Stomach (tissue), 9 donors: ENCODE results near the gene FAM229A. TPM values are rescaled to one million over a fixed set of nuclear protein-coding genes. Genes with fewer than 3 reads are reported as not detected.

Experiments used
- DNase-seq, 2 donors: peaks; one replicate each; pipeline versions ENCODE4 v3.0.0 to v3.0.0-alpha.2; 2013 to 2019
- H3K27ac ChIP-seq, 5 donors: fragments of 200-600 bp in 4 of 5; sonication (generic) in 4 of 5; one replicate each; pipeline ENCODE4 v1.5.1; 2013 to 2019; ENCODE audit warnings: mild to moderate bottlenecking in 1 of 5, moderate library complexity in 1 of 5
- H3K27me3 ChIP-seq, 3 donors: fragments of 200-600 bp; sonication (generic); one replicate each; pipeline ENCODE4 v1.5.1; 2017 to 2019; ENCODE audit warnings: mixed run types in 1 of 3
- H3K36me3 ChIP-seq, 4 donors: fragments of 200-600 bp; sonication (generic); 1 replicate in 3 of 4; 2 replicates in 1 of 4; pipeline ENCODE4 v1.5.1; 2016 to 2019
- H3K4me1 ChIP-seq, 4 donors: fragments of 200-600 bp; sonication (generic); one replicate each; pipeline ENCODE4 v1.5.1; 2016 to 2019
- H3K4me3 ChIP-seq, 4 donors: fragments of 200-600 bp; sonication (generic) in 3 of 4; one replicate each; pipeline ENCODE4 v1.5.1; 2016 to 2019; ENCODE audit warnings: mild to moderate bottlenecking in 1 of 4
- H3K9me3 ChIP-seq, 4 donors: fragments of 200-600 bp; sonication (generic); one replicate each; pipeline ENCODE4 v1.5.1; 2016 to 2019
- CTCF ChIP-seq, 7 experiments: fragments of 450-650 bp in 4 of 7; fragments of 200-600 bp in 3 of 7; sonication (generic) in 3 of 7; IDR thresholded peaks; one replicate each; pipeline ENCODE4 v1.5.1; 2016 to 2019; ENCODE audit warnings: antibody characterized with exemption in 7 of 7, control low read depth in 2 of 7, mild to moderate bottlenecking in 1 of 7
- EP300 ChIP-seq: sonication (generic); formaldehyde crosslinking; IDR thresholded peaks from one replicate; pipeline ENCODE4 v1.6.1; 2017; ENCODE audit warnings: antibody characterized with exemption
- POLR2A ChIP-seq, 4 donors: fragments of 450-650 bp; IDR thresholded peaks; one replicate each; pipeline ENCODE4 v1.6.1; 2016; ENCODE audit warnings: antibody characterized with exemption in 4 of 4, control low read depth in 2 of 4, mild to moderate bottlenecking in 1 of 4, moderate library complexity in 1 of 4
- POLR2AphosphoS5 ChIP-seq, 3 donors: sonication (generic); formaldehyde crosslinking; IDR thresholded peaks; one replicate each; pipeline ENCODE4 v1.6.1; 2016; ENCODE audit warnings: antibody characterized with exemption in 3 of 3
- WGBS, 5 donors: extraction: QIAGEN DNeasy Blood & Tissue Kit in 3 of 5; methylation state at CpG; one replicate each; pipeline versions ENCODE4 v1.1.5 to v1.1.7; 2013 to 2018; 5-methylcytosine and 5-hydroxymethylcytosine counted together
- intact Hi-C: fragments of 100-400 bp; cut with DNase I; formaldehyde crosslinking; loops from one replicate; pipeline ENCODE4 v1.15.1; 2023; ENCODE audit warnings: low total_unique reads
- polyA plus RNA-seq, 3 donors: library from polyadenylated mRNA; stranded (reverse); fragments of 200-250 nt; gene quantifications; one replicate each; pipeline ENCODE4 v1.2.3, GENCODE V29; 2013
- total RNA-seq, 5 donors: library from RNA; depleted of rRNA; stranded (reverse); fragments of >200 nt; gene quantifications; one replicate each; pipeline versions ENCODE4 v1.1.0 to v1.2.3, GENCODE V29; 2014 to 2016
- donor health status: healthy with polysubstance abuse.
- donor health status: Bipolar disorder and iron deficiency.
- donor health status: healthy.

The FAM229A gene
- total and polyA plus RNA-seq, 8 donors, result 2.2 to 21.6 (median 8.8) TPM

GRCh38 chr1:32393136-32393535 lies 30.9 kb upstream of the FAM229A start:
- Histone ChIP-seq H3K27ac (peak overlapping the region in 4 of 5 donors; percentile 90 to 97 (median 96)), H3K4me3 (peak overlapping the region; percentile 84 to 91 (median 88)), H3K4me1 (peaks cover 34 to 54% (median 49%) of the 10 kb centered on the region in 4 donors), H3K9me3 (no peaks in the 10 kb centered on the region), H3K36me3 (peaks cover 19 to 40% (median 36%) of the 10 kb centered on the region in 4 donors), H3K27me3 (no peaks in the 10 kb centered on the region)
- WGBS, 5 donors, result 62 to 75% (median 67%) methylated on average over 1 of the region's 1 CpG
- TF ChIP-seq EP300 (no peak), CTCF (IDR thresholded peaks at IDR 0.05) (no peak), POLR2A (IDR thresholded peaks at IDR 0.05) (no peak), POLR2AphosphoS5 (IDR thresholded peaks at IDR 0.05) (no peak)
- intact Hi-C loops, result no loop called here
- no peak for DNase-seq

GRCh38 chr1:32392325-32392724 lies 30.0 kb upstream of the FAM229A start:
- WGBS, 5 donors, result 76 to 78% (median 76%) methylated on average over 3 of the region's 3 CpGs
- H3K27ac ChIP-seq, result no peak overlapping the region

GRCh38 chr1:32390904-32391870 lies 28.9 kb upstream of the FAM229A start:
- peak in 1 of 2 donors; percentile 28 for DNase-seq
- H3K4me3 ChIP-seq, result no peak overlapping the region
- intact Hi-C loops, result no loop called here
- peaks cover 30 to 60% (median 56%) of the 10 kb centered on the region in 4 donors for H3K36me3 ChIP-seq
- peaks cover 34 to 55% (median 52%) of the 10 kb centered on the region in 4 donors for H3K4me1 ChIP-seq
- WGBS, 5 donors, result 34 to 55% (median 39%) methylated on average over 8 of the region's 8 CpGs
- H3K27ac ChIP-seq, result peak overlapping the region in 1 of 5 donors; percentile 26
- TF ChIP-seq EP300, result no peak
- peak in 1 of 3 donors; percentile 7 for TF ChIP-seq POLR2AphosphoS5 (IDR thresholded peaks at IDR 0.05)
- no peak for TF ChIP-seq CTCF (IDR thresholded peaks at IDR 0.05)
- no peak for TF ChIP-seq POLR2A (IDR thresholded peaks at IDR 0.05)
- H3K9me3 ChIP-seq, result no peaks in the 10 kb centered on the region
- no peaks in the 10 kb centered on the region for H3K27me3 ChIP-seq

More at GRCh38 chr1:32392325-32392724, 30.0 kb upstream of the FAM229A start:
- intact Hi-C loops, result no loop called here
- Histone ChIP-seq H3K9me3 (no peaks in the 10 kb centered on the region), H3K36me3 (peaks cover 23 to 48% (median 44%) of the 10 kb centered on the region in 4 donors), H3K27me3 (no peaks in the 10 kb centered on the region), H3K4me3 (peak overlapping the region in 1 of 4 donors; percentile 84), H3K4me1 (peaks cover 34 to 55% (median 52%) of the 10 kb centered on the region in 4 donors)
- no peak for TF ChIP-seq POLR2AphosphoS5 (IDR thresholded peaks at IDR 0.05)
- no peak for DNase-seq

GRCh38 chr1:32388641-32389040 lies 26.4 kb upstream of the FAM229A start:
- Histone ChIP-seq H3K27ac (no peak overlapping the region), H3K4me1 (peaks cover 32 to 43% (median 38%) of the 10 kb centered on the region in 4 donors), H3K4me3 (no peak overlapping the region), H3K9me3 (no peaks in the 10 kb centered on the region), H3K27me3 (no peaks in the 10 kb centered on the region), H3K36me3 (peaks cover 52 to 85% (median 81%) of the 10 kb centered on the region in 4 donors)
- WGBS, 5 donors, result 76 to 87% (median 84%) methylated on average over 6 of the region's 6 CpGs
- intact Hi-C loops, result no loop called here
- no peak for TF ChIP-seq POLR2A (IDR thresholded peaks at IDR 0.05)
- TF ChIP-seq CTCF (IDR thresholded peaks at IDR 0.05), result no peak
- TF ChIP-seq EP300, result no peak
- TF ChIP-seq POLR2AphosphoS5 (IDR thresholded peaks at IDR 0.05), result no peak
- no peak for DNase-seq
